Suprapubic skin (tissue), 3 donors: ENCODE data around the gene IFRD2.

ENCODE experiments used
- CTCF ChIP-seq, 2 donors: fragments of 200-600 bp in 1 of 2; fragments of 450-650 bp in 1 of 2; sonication (generic) in 1 of 2; IDR thresholded peaks; one replicate each; pipeline ENCODE4 v1.5.1; 2016 to 2019; ENCODE audit warnings: antibody characterized with exemption in 2 of 2, mild to moderate bottlenecking in 1 of 2, moderate library complexity in 1 of 2
- POLR2AphosphoS5 ChIP-seq, 3 donors: sonication (generic); formaldehyde crosslinking; IDR thresholded peaks; one replicate each; pipeline ENCODE4 v1.6.1; 2017; ENCODE audit warnings: antibody characterized with exemption in 3 of 3

GRCh38 chr3:50334339-50335075, 42.3 kb upstream of the IFRD2 start:
- TF ChIP-seq CTCF (IDR thresholded peaks at IDR 0.05), result no peak
- no peak for TF ChIP-seq POLR2AphosphoS5 (IDR thresholded peaks at IDR 0.05)
